ENCODE measurements around the gene LRMDA.

LRMDA gene

GRCh38 chr10:75406462-75407223, 24.8 kb upstream of the LRMDA start:
- TF ChIP-seq CTCF (IDR thresholded peaks at IDR 0.05; ENCODE audit: control insufficient read depth, extremely low read depth, insufficient read depth): no peak
- DNase-seq (ENCODE audit: low read depth): no peak
- H3K4me3 ChIP-seq (ENCODE audit: low read depth, low read length): no peak overlapping the region

GRCh38 chr10:75407224-75407712, 24.2 kb upstream of the LRMDA start:
- no peak for DNase-seq (ENCODE audit: low read depth)
- no peak for TF ChIP-seq CTCF (IDR thresholded peaks at IDR 0.05; ENCODE audit: control insufficient read depth, extremely low read depth, insufficient read depth)
- no peak overlapping the region for H3K4me3 ChIP-seq (ENCODE audit: low read depth, low read length)

- H3K4me3 ChIP-seq (ENCODE audit: low read depth, low read length): peak overlapping the region; percentile 79
- DNase-seq (ENCODE audit: low read depth): no peak
- no peak for TF ChIP-seq CTCF (IDR thresholded peaks at IDR 0.05; ENCODE audit: control insufficient read depth, extremely low read depth, insufficient read depth)
These were observed 23.5 kb upstream of the LRMDA start for GRCh38 chr10:75407713-75408508.

GRCh38 chr10:75408509-75408875, 22.9 kb upstream of the LRMDA start:
- no peak for DNase-seq (ENCODE audit: low read depth)
- peak overlapping the region; percentile 79 for H3K4me3 ChIP-seq (ENCODE audit: low read depth, low read length)
- no peak for TF ChIP-seq CTCF (IDR thresholded peaks at IDR 0.05; ENCODE audit: control insufficient read depth, extremely low read depth, insufficient read depth)

GRCh38 chr10:75408911-75409885, 22.2 kb upstream of the LRMDA start:
- H3K4me3 ChIP-seq (ENCODE audit: low read depth, low read length): peak overlapping the region; percentile 79
- TF ChIP-seq CTCF (IDR thresholded peaks at IDR 0.05; ENCODE audit: control insufficient read depth, extremely low read depth, insufficient read depth): 0 out of 2 replicates have a peak, but pooled peaks have one; percentile 7
- peak; percentile 41 for DNase-seq (ENCODE audit: low read depth)

Measured in LNCaP clone FGC (cell line).